SK-N-SH treated with all-trans-retinoic acid at 6 μM for 48 hours (cell line): ENCODE results near the gene CISD3.

Experiments
- ATAC-seq: fragments of 200-7000 bp; cut with Tn5 transposase; 3 replicates; pipeline ENCODE4 v1.9.1; 2020; ENCODE audit warnings: mild to moderate bottlenecking, moderate library complexity
- ARNTL ChIP-seq: fragments of 450-650 bp; formaldehyde crosslinking; IDR thresholded peaks from 2 replicates; pipeline ENCODE4 v1.5.0; 2020; ENCODE audit warnings: low read depth, mild to moderate bottlenecking, moderate library complexity, borderline replicate concordance
- BACH2 ChIP-seq: fragments of 250-450 bp; sonication (Bioruptor Pico); IDR thresholded peaks from 2 replicates; pipeline ENCODE4 v1.9.0; 2021; ENCODE audit warnings: mild to moderate bottlenecking, borderline replicate concordance
- CSDC2 ChIP-seq: fragments of 250-450 bp; sonication (Bioruptor Pico); IDR thresholded peaks from 2 replicates; pipeline ENCODE4 v1.5.0; 2020; ENCODE audit warnings: mild to moderate bottlenecking, moderate library complexity
- ESRRG ChIP-seq: fragments of 250-450 bp; sonication (Bioruptor Pico); IDR thresholded peaks from 2 replicates; pipeline ENCODE4 v1.6.1; 2021; ENCODE audit warnings: mild to moderate bottlenecking
- GLIS3 ChIP-seq: fragments of 250-450 bp; sonication (Bioruptor Pico); IDR thresholded peaks from 2 replicates; pipeline ENCODE4 v1.5.0; 2020; ENCODE audit warnings: mild to moderate bottlenecking, moderate library complexity
- ISL1 ChIP-seq: fragments of 250-450 bp; sonication (Bioruptor Pico); IDR thresholded peaks from 2 replicates; pipeline ENCODE4 v2.1.2; 2022; ENCODE audit warnings: mild to moderate bottlenecking, moderate library complexity
- OSR1 ChIP-seq: fragments of 250-450 bp; sonication (Bioruptor Pico); IDR thresholded peaks from 2 replicates; pipeline ENCODE4 v1.8.0; 2022; ENCODE audit warnings: moderate library complexity, mild to moderate bottlenecking, inconsistent platforms
- PPARA ChIP-seq: fragments of 250-450 bp; sonication (Bioruptor Pico); IDR thresholded peaks from 2 replicates; pipeline ENCODE4 v1.5.0; 2020; ENCODE audit warnings: mild to moderate bottlenecking, borderline replicate concordance
- RARB ChIP-seq: fragments of 250-450 bp; sonication (Bioruptor Pico); IDR thresholded peaks from 2 replicates; pipeline ENCODE4 v1.8.0; 2021; ENCODE audit warnings: mild to moderate bottlenecking, moderate library complexity
- SNAI2 ChIP-seq: fragments of 250-450 bp; sonication (Bioruptor Pico); IDR thresholded peaks from 2 replicates; pipeline ENCODE4 v1.5.0; 2020; ENCODE audit warnings: mild to moderate bottlenecking, moderate library complexity
- TCF4 ChIP-seq: fragments of 250-450 bp; sonication (Bioruptor Pico); IDR thresholded peaks from 2 replicates; pipeline ENCODE4 v1.8.0; 2021; ENCODE audit warnings: mild to moderate bottlenecking, moderate library complexity, borderline replicate concordance
- TOX ChIP-seq: fragments of 250-450 bp; sonication (Bioruptor Pico); IDR thresholded peaks from 2 replicates; pipeline ENCODE4 v1.8.0; 2021; ENCODE audit warnings: mild to moderate bottlenecking, moderate library complexity, borderline replicate concordance
- ZC3H10 ChIP-seq: fragments of 250-450 bp; sonication (Bioruptor Pico); IDR thresholded peaks from 2 replicates; pipeline ENCODE4 v1.5.1; 2021; ENCODE audit warnings: mild to moderate bottlenecking, moderate library complexity
- ZFP3 ChIP-seq: fragments of 250-450 bp; sonication (Bioruptor Pico); IDR thresholded peaks from 2 replicates; pipeline ENCODE4 v1.5.0; 2020; ENCODE audit warnings: mild to moderate bottlenecking, moderate library complexity
- ZFP30 ChIP-seq: fragments of 450-650 bp; formaldehyde crosslinking; IDR thresholded peaks from 2 replicates; pipeline ENCODE4 v1.5.0; 2022; ENCODE audit warnings: mild to moderate bottlenecking, moderate library complexity
- ZNF565 ChIP-seq: fragments of 450-650 bp; formaldehyde crosslinking; conservative IDR thresholded peaks from 2 replicates; pipeline ENCODE4 v1.5.0; 2020; ENCODE audit warnings: low read depth, mild to moderate bottlenecking, moderate library complexity
- ZNF70 ChIP-seq: fragments of 450-650 bp; formaldehyde crosslinking; IDR thresholded peaks from 2 replicates; pipeline ENCODE4 v1.5.0; 2020; ENCODE audit warnings: mild to moderate bottlenecking, moderate library complexity
- ZNF8 ChIP-seq: fragments of 450-650 bp; formaldehyde crosslinking; IDR thresholded peaks from 2 replicates; pipeline ENCODE4 v1.5.0; 2020; ENCODE audit warnings: mild to moderate bottlenecking, moderate library complexity
- TF ChIP-seq, protein P1 (sequence below): fragments of 250-450 bp; sonication (Bioruptor Pico); IDR thresholded peaks from 2 replicates; pipeline ENCODE4 v1.8.0; 2021; ENCODE audit warnings: low read depth, mild to moderate bottlenecking, moderate library complexity, borderline replicate concordance
- TF ChIP-seq, protein P2 (sequence below): fragments of 250-450 bp; sonication (Bioruptor Pico); IDR thresholded peaks from 2 replicates; pipeline ENCODE4 v1.5.0; 2020; ENCODE audit warnings: mild to moderate bottlenecking, moderate library complexity
- TF ChIP-seq, protein P3 (sequence below): fragments of 250-450 bp; sonication (Bioruptor Pico); IDR thresholded peaks from 2 replicates; pipeline ENCODE4 v1.5.1; 2021; ENCODE audit warnings: mild to moderate bottlenecking, moderate library complexity
- TF ChIP-seq, protein P4 (sequence below): fragments of 250-450 bp; sonication (Bioruptor Pico); IDR thresholded peaks from 2 replicates; pipeline ENCODE4 v1.8.0; 2020; ENCODE audit warnings: mild to moderate bottlenecking, moderate library complexity, borderline replicate concordance
- TF ChIP-seq, protein P5 (sequence below): fragments of 250-450 bp; sonication (Bioruptor Pico); IDR thresholded peaks from 2 replicates; pipeline ENCODE4 v1.5.1; 2020; ENCODE audit warnings: low read depth, mild to moderate bottlenecking, moderate library complexity

The CISD3 gene

DNA sequence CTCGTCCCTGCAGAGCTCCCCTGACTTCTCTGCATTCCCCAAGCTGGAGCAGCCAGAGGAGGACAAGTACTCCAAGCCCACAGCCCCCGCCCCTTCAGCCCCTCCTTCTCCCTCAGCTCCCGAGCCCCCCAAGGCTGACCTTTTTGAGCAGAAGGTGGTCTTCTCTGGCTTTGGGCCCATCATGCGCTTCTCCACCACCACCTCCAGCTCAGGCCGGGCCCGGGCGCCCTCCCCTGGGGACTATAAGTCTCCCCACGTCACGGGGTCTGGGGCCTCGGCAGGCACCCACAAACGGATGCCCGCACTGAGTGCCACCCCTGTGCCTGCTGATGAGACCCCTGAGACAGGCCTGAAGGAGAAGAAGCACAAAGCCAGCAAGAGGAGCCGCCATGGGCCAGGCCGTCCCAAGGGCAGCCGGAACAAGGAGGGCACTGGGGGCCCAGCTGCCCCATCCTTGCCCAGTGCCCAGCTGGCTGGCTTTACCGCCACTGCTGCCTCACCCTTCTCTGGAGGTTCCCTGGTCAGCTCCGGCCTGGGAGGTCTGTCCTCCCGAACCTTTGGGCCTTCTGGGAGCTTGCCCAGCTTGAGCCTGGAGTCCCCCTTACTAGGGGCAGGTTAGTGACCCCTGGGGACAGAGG is 13.7 kb upstream of the CISD3 start:
- no peak for ATAC-seq
- TF ChIP-seq, protein P1, sequence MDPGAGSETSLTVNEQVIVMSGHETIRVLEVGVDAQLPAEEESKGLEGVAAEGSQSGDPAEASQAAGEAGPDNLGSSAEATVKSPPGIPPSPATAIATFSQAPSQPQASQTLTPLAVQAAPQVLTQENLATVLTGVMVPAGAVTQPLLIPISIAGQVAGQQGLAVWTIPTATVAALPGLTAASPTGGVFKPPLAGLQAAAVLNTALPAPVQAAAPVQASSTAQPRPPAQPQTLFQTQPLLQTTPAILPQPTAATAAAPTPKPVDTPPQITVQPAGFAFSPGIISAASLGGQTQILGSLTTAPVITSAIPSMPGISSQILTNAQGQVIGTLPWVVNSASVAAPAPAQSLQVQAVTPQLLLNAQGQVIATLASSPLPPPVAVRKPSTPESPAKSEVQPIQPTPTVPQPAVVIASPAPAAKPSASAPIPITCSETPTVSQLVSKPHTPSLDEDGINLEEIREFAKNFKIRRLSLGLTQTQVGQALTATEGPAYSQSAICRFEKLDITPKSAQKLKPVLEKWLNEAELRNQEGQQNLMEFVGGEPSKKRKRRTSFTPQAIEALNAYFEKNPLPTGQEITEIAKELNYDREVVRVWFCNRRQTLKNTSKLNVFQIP (CRISPR knock-in tag) = no peak
- TF ChIP-seq ZNF8 (CRISPR knock-in tag) (no peak), ISL1 (CRISPR knock-in tag) (no peak), CSDC2 (CRISPR knock-in tag) (no peak), ZC3H10 (CRISPR knock-in tag) (no peak), ARNTL (CRISPR knock-in tag) (no peak), ZNF565 (CRISPR knock-in tag) (no peak), OSR1 (CRISPR knock-in tag) (no peak), GLIS3 (CRISPR knock-in tag) (no peak), RARB (CRISPR knock-in tag) (no peak), PPARA (no peak), TOX (CRISPR knock-in tag) (no peak), TCF4 (CRISPR knock-in tag) (no peak), ZNF70 (CRISPR knock-in tag) (no peak)
- TF ChIP-seq, protein P2, sequence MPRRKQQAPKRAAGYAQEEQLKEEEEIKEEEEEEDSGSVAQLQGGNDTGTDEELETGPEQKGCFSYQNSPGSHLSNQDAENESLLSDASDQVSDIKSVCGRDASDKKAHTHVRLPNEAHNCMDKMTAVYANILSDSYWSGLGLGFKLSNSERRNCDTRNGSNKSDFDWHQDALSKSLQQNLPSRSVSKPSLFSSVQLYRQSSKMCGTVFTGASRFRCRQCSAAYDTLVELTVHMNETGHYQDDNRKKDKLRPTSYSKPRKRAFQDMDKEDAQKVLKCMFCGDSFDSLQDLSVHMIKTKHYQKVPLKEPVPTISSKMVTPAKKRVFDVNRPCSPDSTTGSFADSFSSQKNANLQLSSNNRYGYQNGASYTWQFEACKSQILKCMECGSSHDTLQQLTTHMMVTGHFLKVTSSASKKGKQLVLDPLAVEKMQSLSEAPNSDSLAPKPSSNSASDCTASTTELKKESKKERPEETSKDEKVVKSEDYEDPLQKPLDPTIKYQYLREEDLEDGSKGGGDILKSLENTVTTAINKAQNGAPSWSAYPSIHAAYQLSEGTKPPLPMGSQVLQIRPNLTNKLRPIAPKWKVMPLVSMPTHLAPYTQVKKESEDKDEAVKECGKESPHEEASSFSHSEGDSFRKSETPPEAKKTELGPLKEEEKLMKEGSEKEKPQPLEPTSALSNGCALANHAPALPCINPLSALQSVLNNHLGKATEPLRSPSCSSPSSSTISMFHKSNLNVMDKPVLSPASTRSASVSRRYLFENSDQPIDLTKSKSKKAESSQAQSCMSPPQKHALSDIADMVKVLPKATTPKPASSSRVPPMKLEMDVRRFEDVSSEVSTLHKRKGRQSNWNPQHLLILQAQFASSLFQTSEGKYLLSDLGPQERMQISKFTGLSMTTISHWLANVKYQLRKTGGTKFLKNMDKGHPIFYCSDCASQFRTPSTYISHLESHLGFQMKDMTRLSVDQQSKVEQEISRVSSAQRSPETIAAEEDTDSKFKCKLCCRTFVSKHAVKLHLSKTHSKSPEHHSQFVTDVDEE (CRISPR knock-in tag) = no peak
- TF ChIP-seq, protein P3, sequence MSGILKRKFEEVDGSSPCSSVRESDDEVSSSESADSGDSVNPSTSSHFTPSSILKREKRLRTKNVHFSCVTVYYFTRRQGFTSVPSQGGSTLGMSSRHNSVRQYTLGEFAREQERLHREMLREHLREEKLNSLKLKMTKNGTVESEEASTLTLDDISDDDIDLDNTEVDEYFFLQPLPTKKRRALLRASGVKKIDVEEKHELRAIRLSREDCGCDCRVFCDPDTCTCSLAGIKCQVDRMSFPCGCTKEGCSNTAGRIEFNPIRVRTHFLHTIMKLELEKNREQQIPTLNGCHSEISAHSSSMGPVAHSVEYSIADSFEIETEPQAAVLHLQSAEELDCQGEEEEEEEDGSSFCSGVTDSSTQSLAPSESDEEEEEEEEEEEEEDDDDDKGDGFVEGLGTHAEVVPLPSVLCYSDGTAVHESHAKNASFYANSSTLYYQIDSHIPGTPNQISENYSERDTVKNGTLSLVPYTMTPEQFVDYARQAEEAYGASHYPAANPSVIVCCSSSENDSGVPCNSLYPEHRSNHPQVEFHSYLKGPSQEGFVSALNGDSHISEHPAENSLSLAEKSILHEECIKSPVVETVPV (CRISPR knock-in tag) = no peak
- TF ChIP-seq, protein P4, sequence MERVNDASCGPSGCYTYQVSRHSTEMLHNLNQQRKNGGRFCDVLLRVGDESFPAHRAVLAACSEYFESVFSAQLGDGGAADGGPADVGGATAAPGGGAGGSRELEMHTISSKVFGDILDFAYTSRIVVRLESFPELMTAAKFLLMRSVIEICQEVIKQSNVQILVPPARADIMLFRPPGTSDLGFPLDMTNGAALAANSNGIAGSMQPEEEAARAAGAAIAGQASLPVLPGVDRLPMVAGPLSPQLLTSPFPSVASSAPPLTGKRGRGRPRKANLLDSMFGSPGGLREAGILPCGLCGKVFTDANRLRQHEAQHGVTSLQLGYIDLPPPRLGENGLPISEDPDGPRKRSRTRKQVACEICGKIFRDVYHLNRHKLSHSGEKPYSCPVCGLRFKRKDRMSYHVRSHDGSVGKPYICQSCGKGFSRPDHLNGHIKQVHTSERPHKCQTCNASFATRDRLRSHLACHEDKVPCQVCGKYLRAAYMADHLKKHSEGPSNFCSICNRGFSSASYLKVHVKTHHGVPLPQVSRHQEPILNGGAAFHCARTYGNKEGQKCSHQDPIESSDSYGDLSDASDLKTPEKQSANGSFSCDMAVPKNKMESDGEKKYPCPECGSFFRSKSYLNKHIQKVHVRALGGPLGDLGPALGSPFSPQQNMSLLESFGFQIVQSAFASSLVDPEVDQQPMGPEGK (CRISPR knock-in tag) = no peak
- TF ChIP-seq, all 23 proteins: peak for 0

DNA sequence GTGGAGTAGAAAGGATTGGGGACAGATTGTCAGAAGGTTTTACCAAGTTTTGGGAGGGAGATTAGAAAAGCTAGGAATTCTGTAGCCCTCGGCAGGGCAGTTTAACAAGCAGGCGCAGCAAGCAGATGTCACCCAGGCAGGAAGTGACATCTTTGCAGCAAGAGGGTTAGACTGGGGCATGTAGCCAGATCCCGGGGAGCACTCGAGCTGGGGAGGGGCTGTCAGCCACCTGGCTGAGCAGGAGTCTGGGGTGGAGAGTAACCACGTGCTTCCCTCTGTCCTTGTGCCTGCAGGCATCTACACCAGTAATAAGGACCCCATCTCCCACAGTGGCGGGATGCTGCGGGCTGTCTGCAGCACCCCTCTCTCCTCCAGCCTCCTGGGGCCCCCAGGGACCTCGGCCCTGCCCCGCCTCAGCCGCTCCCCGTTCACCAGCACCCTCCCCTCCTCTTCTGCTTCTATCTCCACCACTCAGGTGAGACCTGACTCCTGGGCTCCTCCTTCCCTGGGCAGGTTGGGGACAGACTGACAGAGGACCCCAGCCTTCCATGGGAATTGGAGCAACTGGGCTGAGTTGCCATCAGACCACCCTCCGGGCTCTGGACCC is 12.9 kb upstream of the CISD3 start:
- no peak for ATAC-seq
- TF ChIP-seq CSDC2 (CRISPR knock-in tag) (no peak), ESRRG (CRISPR knock-in tag) (no peak), ISL1 (CRISPR knock-in tag) (no peak), ZC3H10 (CRISPR knock-in tag) (no peak), BACH2 (CRISPR knock-in tag) (no peak), ZNF8 (CRISPR knock-in tag) (no peak), OSR1 (CRISPR knock-in tag) (no peak), PPARA (no peak), TOX (CRISPR knock-in tag) (no peak), ZNF70 (CRISPR knock-in tag) (no peak), ZFP3 (CRISPR knock-in tag) (no peak), SNAI2 (CRISPR knock-in tag) (no peak), ZFP30 (CRISPR knock-in tag) (no peak), ARNTL (CRISPR knock-in tag) (no peak)
- TF ChIP-seq, protein P2 (CRISPR knock-in tag) = no peak
- TF ChIP-seq, protein P4 (CRISPR knock-in tag) = no peak
- TF ChIP-seq, protein P5, sequence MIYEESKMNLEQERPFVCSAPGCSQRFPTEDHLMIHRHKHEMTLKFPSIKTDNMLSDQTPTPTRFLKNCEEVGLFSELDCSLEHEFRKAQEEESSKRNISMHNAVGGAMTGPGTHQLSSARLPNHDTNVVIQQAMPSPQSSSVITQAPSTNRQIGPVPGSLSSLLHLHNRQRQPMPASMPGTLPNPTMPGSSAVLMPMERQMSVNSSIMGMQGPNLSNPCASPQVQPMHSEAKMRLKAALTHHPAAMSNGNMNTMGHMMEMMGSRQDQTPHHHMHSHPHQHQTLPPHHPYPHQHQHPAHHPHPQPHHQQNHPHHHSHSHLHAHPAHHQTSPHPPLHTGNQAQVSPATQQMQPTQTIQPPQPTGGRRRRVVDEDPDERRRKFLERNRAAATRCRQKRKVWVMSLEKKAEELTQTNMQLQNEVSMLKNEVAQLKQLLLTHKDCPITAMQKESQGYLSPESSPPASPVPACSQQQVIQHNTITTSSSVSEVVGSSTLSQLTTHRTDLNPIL = no peak
